Skeletal muscle tissue (tissue), 4 donors: ENCODE measurements around the gene CCL4. TPM values are rescaled to one million over a fixed set of nuclear protein-coding genes. Genes with fewer than 3 reads are reported as not detected.

Source experiments
- H3K27ac ChIP-seq: one replicate; pipeline ENCODE4 v1.7.0; 2013; ENCODE audit warnings: mild to moderate bottlenecking, low read depth, low read length, inconsistent platforms
- H3K27me3 ChIP-seq, 3 donors: one replicate each; pipeline ENCODE4 v1.7.0; 2013; ENCODE audit warnings: low read length in 3 of 3; ENCODE audit not compliant: control insufficient read depth in 3 of 3, insufficient read depth in 3 of 3
- H3K36me3 ChIP-seq, 3 donors: one replicate each; pipeline ENCODE4 v1.7.0; 2013; ENCODE audit warnings: low read length in 3 of 3; ENCODE audit not compliant: control insufficient read depth in 3 of 3, insufficient read depth in 3 of 3
- H3K4me1 ChIP-seq, 3 donors: one replicate each; pipeline ENCODE4 v1.7.0; 2013; ENCODE audit warnings: low read length in 3 of 3, mild to moderate bottlenecking in 3 of 3; ENCODE audit not compliant: control insufficient read depth in 3 of 3, insufficient read depth in 3 of 3
- H3K4me3 ChIP-seq, 3 donors: one replicate each; pipeline ENCODE4 v1.7.0; 2013; ENCODE audit warnings: low read length in 3 of 3
- H3K9ac ChIP-seq, 3 donors: one replicate each; pipeline ENCODE4 v1.7.0; 2013; ENCODE audit warnings: low read length in 3 of 3, mild to moderate bottlenecking in 3 of 3, moderate library complexity in 2 of 3, low read depth in 1 of 3
- H3K9me3 ChIP-seq, 3 donors: one replicate each; pipeline ENCODE4 v1.7.0; 2013; ENCODE audit warnings: low read length in 3 of 3; ENCODE audit not compliant: control insufficient read depth in 3 of 3
- total RNA-seq: library from RNA; depleted of rRNA; stranded (reverse); fragments of >200 nt; gene quantifications from one replicate; pipeline ENCODE4 v1.2.3, GENCODE V29; 2014
- donor health status: Osteomylitis.

The CCL4 gene
- total RNA-seq, 1 donor from 2014 or later = 1.6 TPM

DNA sequence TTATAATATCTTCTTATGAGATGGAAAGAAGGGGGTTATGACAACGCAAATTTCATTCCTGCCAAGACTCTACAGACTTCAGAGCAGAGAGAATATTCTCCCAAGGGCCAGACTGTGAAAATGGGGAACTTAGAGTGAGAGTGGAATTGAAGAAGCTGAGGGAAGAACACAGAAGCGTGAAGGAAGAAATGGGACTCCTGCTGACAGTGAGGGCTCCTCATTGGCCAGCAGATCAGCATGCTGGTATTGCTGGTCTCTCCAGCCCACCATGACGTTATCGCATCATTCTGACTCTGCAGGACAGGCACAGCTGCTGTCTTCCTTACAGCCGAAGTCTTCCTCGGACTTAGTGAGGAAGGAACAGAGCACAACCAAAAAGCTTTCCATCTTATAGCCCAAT lies 24.3 kb downstream of the CCL4 start:
- no peak overlapping the region for H3K9ac ChIP-seq
- H3K27me3 ChIP-seq = peaks cover 0 to 3% (median 0%) of the 10 kb centered on the region in 3 donors
- H3K9me3 ChIP-seq = peaks cover 10 to 15% (median 12%) of the 10 kb centered on the region in 3 donors
- H3K36me3 ChIP-seq = no peaks in the 10 kb centered on the region
- H3K4me3 ChIP-seq = no peak overlapping the region
- H3K4me1 ChIP-seq = no peaks in the 10 kb centered on the region
- no peak overlapping the region for H3K27ac ChIP-seq

GRCh38 chr17:36128411-36128978 lies 24.9 kb downstream of the CCL4 start:
- Histone ChIP-seq H3K36me3 (no peaks in the 10 kb centered on the region), H3K9me3 (peaks cover 10 to 15% (median 12%) of the 10 kb centered on the region in 3 donors)

DNA sequence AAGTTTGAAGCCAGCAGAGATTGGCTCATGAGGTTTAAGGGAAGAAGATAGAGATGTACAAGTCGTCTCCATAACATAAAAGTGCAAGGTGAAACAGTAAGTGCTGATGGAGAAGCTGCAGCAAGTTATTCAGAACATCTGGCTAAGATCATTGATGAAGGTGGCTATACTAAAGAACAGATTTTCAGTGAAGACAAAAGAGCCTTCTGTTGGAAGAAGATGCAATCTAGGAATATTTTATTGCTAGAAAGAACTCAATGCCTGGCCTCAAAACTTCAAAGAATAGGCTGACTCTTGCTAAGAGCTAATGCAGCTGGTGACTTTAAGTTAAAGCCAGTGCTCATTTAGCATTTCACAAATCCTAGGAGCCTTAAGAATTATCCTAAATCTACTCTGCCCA lies 26.0 kb downstream of the CCL4 start:
- Histone ChIP-seq H3K4me1 (no peaks in the 10 kb centered on the region), H3K27me3 (peaks cover 0 to 3% (median 0%) of the 10 kb centered on the region in 3 donors), H3K27ac (no peak overlapping the region), H3K36me3 (no peaks in the 10 kb centered on the region), H3K9ac (no peak overlapping the region), H3K9me3 (peaks cover 10 to 14% (median 12%) of the 10 kb centered on the region in 3 donors), H3K4me3 (no peak overlapping the region)

More at GRCh38 chr17:36128411-36128978, 24.9 kb downstream of the CCL4 start:
- Histone ChIP-seq H3K27me3 (peaks cover 0 to 3% (median 0%) of the 10 kb centered on the region in 3 donors), H3K4me3 (no peak overlapping the region), H3K9ac (no peak overlapping the region), H3K4me1 (no peaks in the 10 kb centered on the region), H3K27ac (no peak overlapping the region)

GRCh38 chr17:36130346-36130745 lies 26.7 kb downstream of the CCL4 start:
- Histone ChIP-seq H3K9ac (no peak overlapping the region), H3K36me3 (no peaks in the 10 kb centered on the region), H3K9me3 (peaks cover 6 to 7% (median 7%) of the 10 kb centered on the region in 3 donors)

GRCh38 chr17:36131421-36131820 lies 27.8 kb downstream of the CCL4 start:
- Histone ChIP-seq H3K27ac (no peak overlapping the region), H3K27me3 (peaks cover 0 to 12% (median 3%) of the 10 kb centered on the region in 3 donors), H3K4me3 (no peak overlapping the region), H3K4me1 (no peaks in the 10 kb centered on the region), H3K36me3 (no peaks in the 10 kb centered on the region), H3K9ac (no peak overlapping the region), H3K9me3 (peaks cover 0 to 4% (median 0%) of the 10 kb centered on the region in 3 donors)

More at GRCh38 chr17:36130346-36130745, 26.7 kb downstream of the CCL4 start:
- Histone ChIP-seq H3K27me3 (peaks cover 0 to 3% (median 2%) of the 10 kb centered on the region in 3 donors), H3K4me3 (no peak overlapping the region), H3K27ac (no peak overlapping the region), H3K4me1 (no peaks in the 10 kb centered on the region)

DNA sequence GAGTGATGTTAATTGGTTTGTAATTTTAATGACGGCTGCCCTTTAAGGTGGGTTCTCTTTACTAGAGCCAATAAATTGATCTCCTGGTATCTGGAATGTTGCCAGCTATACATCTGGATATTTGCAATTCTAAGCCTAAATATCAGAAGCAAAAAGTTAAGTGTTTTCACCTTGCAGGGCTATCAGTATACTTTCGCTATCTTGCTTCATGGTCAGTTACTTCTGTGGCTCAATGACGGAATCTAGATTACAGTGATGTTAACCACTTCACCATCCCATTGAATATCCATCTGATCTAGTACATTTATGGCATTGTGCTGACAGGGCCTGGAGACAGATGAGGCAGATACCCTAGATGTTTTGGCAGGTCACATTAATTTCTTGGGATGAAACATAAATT lies 28.3 kb downstream of the CCL4 start:
- Histone ChIP-seq H3K4me3 (no peak overlapping the region), H3K36me3 (no peaks in the 10 kb centered on the region), H3K27me3 (peaks cover 0 to 12% (median 3%) of the 10 kb centered on the region in 3 donors)

DNA sequence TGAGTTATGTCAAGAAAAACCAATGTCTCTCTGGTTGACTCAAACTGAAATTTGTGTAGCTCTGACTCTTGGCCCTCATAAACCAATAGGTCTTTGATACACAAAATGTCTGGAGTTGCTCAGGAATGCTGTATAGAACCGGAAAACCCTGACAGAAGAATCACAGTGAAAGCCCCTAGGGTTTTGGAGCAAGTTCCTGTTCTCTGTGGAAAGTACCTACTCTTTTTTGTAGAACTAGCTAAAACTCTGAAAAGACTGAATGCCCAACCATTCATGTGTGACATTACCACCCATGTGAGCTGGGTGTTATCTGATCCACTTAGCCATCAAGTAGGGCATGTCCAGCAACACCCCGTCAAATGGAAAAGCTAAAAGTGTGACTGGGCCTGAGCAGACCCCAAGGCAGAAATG lies 28.8 kb downstream of the CCL4 start:
- Histone ChIP-seq H3K4me3 (no peak overlapping the region), H3K27me3 (peaks cover 0 to 12% (median 1%) of the 10 kb centered on the region in 3 donors), H3K9me3 (no peaks in the 10 kb centered on the region), H3K36me3 (no peaks in the 10 kb centered on the region), H3K4me1 (no peaks in the 10 kb centered on the region), H3K27ac (no peak overlapping the region), H3K9ac (no peak overlapping the region)

More for the DNA sequence above, 28.3 kb downstream of the CCL4 start:
- Histone ChIP-seq H3K4me1 (no peaks in the 10 kb centered on the region), H3K27ac (no peak overlapping the region), H3K9ac (no peak overlapping the region), H3K9me3 (no peaks in the 10 kb centered on the region)

DNA sequence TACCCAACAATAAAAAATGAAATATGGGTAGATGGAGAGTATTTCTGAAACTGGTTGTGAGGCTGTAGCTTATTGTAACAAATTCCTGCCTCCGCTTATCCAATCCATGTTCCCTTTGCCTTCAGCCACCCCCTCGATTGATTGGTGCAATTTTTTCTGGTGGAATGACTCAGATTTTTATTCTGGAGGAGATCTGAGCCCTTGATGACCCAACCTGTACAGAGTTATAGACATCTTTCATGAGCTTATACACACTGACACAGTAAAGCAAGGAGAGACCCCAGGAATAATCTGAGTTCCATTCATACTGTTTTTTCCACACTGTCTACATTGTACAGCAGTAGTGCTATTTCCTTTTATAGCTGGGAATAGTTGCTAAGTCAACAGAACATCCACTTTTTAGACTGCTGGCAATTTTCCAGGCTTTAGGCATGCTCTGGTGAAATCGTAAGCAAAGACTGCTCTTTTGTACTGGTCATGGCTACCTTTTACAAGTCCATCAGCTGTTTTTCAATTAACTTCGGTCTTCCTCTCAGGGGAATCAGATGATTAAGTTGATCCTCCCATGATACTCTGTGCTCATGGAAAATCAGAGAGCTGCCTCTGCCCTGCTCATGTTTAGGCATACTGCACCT lies 30.1 kb downstream of the CCL4 start:
- H3K27ac ChIP-seq = no peak overlapping the region
- H3K4me3 ChIP-seq = no peak overlapping the region
- no peak overlapping the region for H3K9ac ChIP-seq
- H3K27me3 ChIP-seq = peaks cover 0 to 12% (median 0%) of the 10 kb centered on the region in 3 donors
- no peaks in the 10 kb centered on the region for H3K9me3 ChIP-seq
- H3K4me1 ChIP-seq = no peaks in the 10 kb centered on the region
- H3K36me3 ChIP-seq = no peaks in the 10 kb centered on the region

GRCh38 chr17:36135465-36135864 lies 31.8 kb downstream of the CCL4 start:
- Histone ChIP-seq H3K9me3 (no peaks in the 10 kb centered on the region), H3K27ac (no peak overlapping the region), H3K27me3 (peaks cover 0 to 12% (median 0%) of the 10 kb centered on the region in 3 donors), H3K36me3 (no peaks in the 10 kb centered on the region), H3K4me1 (no peaks in the 10 kb centered on the region), H3K4me3 (no peak overlapping the region), H3K9ac (no peak overlapping the region)

- no peaks in the 10 kb centered on the region for H3K36me3 ChIP-seq
- H3K9me3 ChIP-seq = no peaks in the 10 kb centered on the region
- H3K9ac ChIP-seq = no peak overlapping the region
- H3K4me1 ChIP-seq = no peaks in the 10 kb centered on the region
- no peak overlapping the region for H3K27ac ChIP-seq
- H3K27me3 ChIP-seq = peaks cover 0 to 12% (median 0%) of the 10 kb centered on the region in 3 donors
- no peak overlapping the region for H3K4me3 ChIP-seq
These were observed 32.4 kb downstream of the CCL4 start for GRCh38 chr17:36136036-36136435.
